Common myeloid progenitor, CD34-positive (primary cell): Measurements from ENCODE around the gene NEK4. TPM values are rescaled to one million over a fixed set of nuclear protein-coding genes. Genes with fewer than 3 reads are reported as not detected.

Experiments used
- CTCF ChIA-PET: fragments of 350-600 bp; sonication (Branson Sonifier 250); formaldehyde crosslinking; loops from one replicate; lab custom pipeline; 2021; ENCODE audit warnings: antibody characterized with exemption; lab: Charles Lee
- POLR2A ChIA-PET: fragments of 350-600 bp; sonication (Branson Sonifier 250); formaldehyde crosslinking; loops from one replicate; lab custom pipeline; 2021; ENCODE audit warnings: antibody characterized with exemption; lab: Charles Lee
- DNase-seq, 3 donors: peaks; one replicate each; pipeline versions ENCODE4 v3.0.0 to v3.0.0-alpha.2; 2013
- H3K27ac ChIP-seq, 2 experiments: 1 replicate in 1 of 2; 2 replicates in 1 of 2; pipeline ENCODE4 v1.7.0; 2013; ENCODE audit warnings: inconsistent platforms in 2 of 2, low read length in 2 of 2, mild to moderate bottlenecking in 2 of 2, low read depth in 1 of 2, moderate library complexity in 1 of 2; ENCODE audit not compliant: severe bottlenecking in 2 of 2, insufficient read depth in 1 of 2, poor library complexity in 1 of 2
- H3K27me3 ChIP-seq, 5 experiments: replicated peaks in 2 of 5; 1 replicate in 3 of 5; 2 replicates in 2 of 5; pipeline versions ENCODE4 v1.6.1 to v1.7.0; 2013; ENCODE audit warnings: low read length in 4 of 5, mild to moderate bottlenecking in 2 of 5, moderate library complexity in 2 of 5, inconsistent platforms in 1 of 5; ENCODE audit not compliant: insufficient read depth in 5 of 5, control insufficient read depth in 4 of 5
- H3K36me3 ChIP-seq, 4 experiments: 1 replicate in 2 of 4; 2 replicates in 2 of 4; pipeline versions ENCODE4 v1.6.1 to v1.7.0; 2013; ENCODE audit warnings: low read length in 3 of 4, control low read depth in 1 of 4, mild to moderate bottlenecking in 1 of 4; ENCODE audit not compliant: control insufficient read depth in 4 of 4, insufficient read depth in 4 of 4
- H3K4me1 ChIP-seq, 4 experiments: 1 replicate in 3 of 4; 2 replicates in 1 of 4; pipeline versions ENCODE4 v1.6.1 to v1.7.1; 2013; ENCODE audit warnings: low read length in 3 of 4, mild to moderate bottlenecking in 3 of 4, control low read depth in 1 of 4, inconsistent platforms in 1 of 4, moderate library complexity in 1 of 4; ENCODE audit not compliant: control insufficient read depth in 4 of 4, insufficient read depth in 4 of 4; ENCODE audit errors: control extremely low read depth in 1 of 4
- H3K4me3 ChIP-seq, 7 experiments: 1 replicate in 4 of 7; 2 replicates in 3 of 7; pipeline versions ENCODE4 v1.5.1 to v1.7.0; 2013; ENCODE audit warnings: mild to moderate bottlenecking in 7 of 7, low read length in 6 of 7, moderate library complexity in 6 of 7, inconsistent platforms in 2 of 7, low read depth in 2 of 7, control low read depth in 1 of 7; ENCODE audit not compliant: insufficient read depth in 4 of 7, control insufficient read depth in 1 of 7; ENCODE audit errors: extremely low read depth in 1 of 7
- H3K9me3 ChIP-seq, 5 experiments: 1 replicate in 4 of 5; 2 replicates in 1 of 5; pipeline versions ENCODE4 v1.6.1 to v1.7.1; 2013; ENCODE audit warnings: low read length in 4 of 5, mild to moderate bottlenecking in 2 of 5, inconsistent platforms in 1 of 5, low read depth in 1 of 5, moderate library complexity in 1 of 5; ENCODE audit not compliant: control insufficient read depth in 4 of 5, insufficient read depth in 2 of 5; ENCODE audit errors: control extremely low read depth in 1 of 5
- WGBS: methylation state at CpG from one replicate; pipeline ENCODE4 v1.1.5; 2013; ENCODE audit not compliant: insufficient coverage; 5-methylcytosine and 5-hydroxymethylcytosine counted together
- polyA plus RNA-seq: library from polyadenylated mRNA; unstranded; fragments of 120-200 nt; gene quantifications from one replicate; pipeline ENCODE4 v1.2.1, GENCODE V29; 2013

Gene NEK4
- 14.3 TPM for polyA plus RNA-seq

GRCh38 chr3:52770496-52771333 lies at the start of gene NEK4:
NEK4 (minus strand) TSS chr3:52770940; CDS start chr3:52770746, 194 bp downstream.
- POLR2A ChIA-PET = no interaction called here
- Histone ChIP-seq H3K36me3 (peaks cover 3 to 14% (median 11%) of the 10 kb centered on the region in 4 experiments), H3K4me1 (peaks cover 7 to 28% (median 22%) of the 10 kb centered on the region in 4 experiments), H3K27me3 (no peaks in the 10 kb centered on the region), H3K9me3 (no peaks in the 10 kb centered on the region), H3K4me3 (peak within 1 kb of the TSS; percentile 65 to 89 (median 78)), H3K27ac (peak within 1 kb of the TSS; percentile 58 to 81)
- peak; percentile 92 to 96 (median 95) for DNase-seq
- CTCF ChIA-PET = interaction anchor here (0.7 to 1.4 kb wide), 5 partner anchors 9 to 50 kb away, joined by 3 to 5 read pairs (median 4); no protein-coding TSS in a partner anchor
- 1% methylated on average over 49 of the region's 67 CpGs for WGBS

- WGBS = 93% methylated on average over 2 of the region's 2 CpGs
- CTCF ChIA-PET = interaction anchor here (0.6 to 3.0 kb wide), 11 partner anchors 9 to 111 kb away, joined by 3 to 17 read pairs (median 4); partner anchors contain the start of gene NEK4
These were observed 49.2 kb upstream of the NEK4 start for GRCh38 chr3:52819936-52820335.

GRCh38 chr3:52817860-52818259 lies 47.1 kb upstream of the NEK4 start:
- WGBS = 100% methylated on average over 3 of the region's 7 CpGs
- CTCF ChIA-PET = interaction anchor here (1.8 kb wide), 1 partner anchor 76 kb away, joined by 6 read pairs; no protein-coding TSS in a partner anchor

More at GRCh38 chr3:52819936-52820335, 49.2 kb upstream of the NEK4 start:
- POLR2A ChIA-PET = no interaction called here
- H3K27me3 ChIP-seq = no peaks in the 10 kb centered on the region
- no peak overlapping the region for H3K4me3 ChIP-seq
- H3K9me3 ChIP-seq = no peaks in the 10 kb centered on the region
- H3K36me3 ChIP-seq = peaks cover 0 to 6% (median under 1%) of the 10 kb centered on the region in 4 experiments
- H3K4me1 ChIP-seq = no peaks in the 10 kb centered on the region
- H3K27ac ChIP-seq = no peak overlapping the region
- no peak for DNase-seq

GRCh38 chr3:52817221-52817620 lies 46.5 kb upstream of the NEK4 start:
- Histone ChIP-seq H3K4me3 (no peak overlapping the region), H3K9me3 (no peaks in the 10 kb centered on the region), H3K27me3 (no peaks in the 10 kb centered on the region), H3K36me3 (no peaks in the 10 kb centered on the region), H3K27ac (no peak overlapping the region), H3K4me1 (no peaks in the 10 kb centered on the region)
- ChIA-PET CTCF (interaction anchor here (1.0 to 1.8 kb wide), 2 partner anchors 27 to 75 kb away, joined by 3 to 6 read pairs; no protein-coding TSS in a partner anchor), POLR2A (no interaction called here)
- over 99% methylated on average over 10 of the region's 10 CpGs for WGBS
- DNase-seq = no peak

More at GRCh38 chr3:52817860-52818259, 47.1 kb upstream of the NEK4 start:
- no peaks in the 10 kb centered on the region for H3K9me3 ChIP-seq
- H3K4me3 ChIP-seq = no peak overlapping the region
- POLR2A ChIA-PET = no interaction called here
- DNase-seq = no peak
- no peak overlapping the region for H3K27ac ChIP-seq
- H3K27me3 ChIP-seq = no peaks in the 10 kb centered on the region
- H3K4me1 ChIP-seq = no peaks in the 10 kb centered on the region
- no peaks in the 10 kb centered on the region for H3K36me3 ChIP-seq

GRCh38 chr3:52816654-52817053 lies 45.9 kb upstream of the NEK4 start:
- no peak overlapping the region for H3K4me3 ChIP-seq
- no peak for DNase-seq
- no peaks in the 10 kb centered on the region for H3K36me3 ChIP-seq
- no peaks in the 10 kb centered on the region for H3K9me3 ChIP-seq
- no peak overlapping the region for H3K27ac ChIP-seq
- 88% methylated on average over 9 of the region's 10 CpGs for WGBS
- H3K4me1 ChIP-seq = no peaks in the 10 kb centered on the region
- no peaks in the 10 kb centered on the region for H3K27me3 ChIP-seq
- POLR2A ChIA-PET = no interaction called here
- CTCF ChIA-PET = interaction anchor here (0.8 to 1.8 kb wide), 4 partner anchors 27 to 75 kb away, joined by 3 to 7 read pairs (median 4); no protein-coding TSS in a partner anchor

GRCh38 chr3:52816199-52816598 lies 45.5 kb upstream of the NEK4 start:
- 98% methylated on average over 4 of the region's 6 CpGs for WGBS
- H3K27ac ChIP-seq = no peak overlapping the region
- H3K4me3 ChIP-seq = no peak overlapping the region
- H3K9me3 ChIP-seq = no peaks in the 10 kb centered on the region
- ChIA-PET CTCF (interaction anchor here (0.8 to 1.8 kb wide), 6 partner anchors 9 to 74 kb away, joined by 3 to 7 read pairs (median 3); no protein-coding TSS in a partner anchor), POLR2A (no interaction called here)
- no peaks in the 10 kb centered on the region for H3K4me1 ChIP-seq
- no peaks in the 10 kb centered on the region for H3K27me3 ChIP-seq
- H3K36me3 ChIP-seq = no peaks in the 10 kb centered on the region
- DNase-seq = no peak

- Histone ChIP-seq H3K36me3 (no peaks in the 10 kb centered on the region), H3K27me3 (no peaks in the 10 kb centered on the region), H3K4me1 (peaks cover 0 to 13% (median 10%) of the 10 kb centered on the region in 4 experiments), H3K27ac (no peak overlapping the region), H3K4me3 (no peak overlapping the region), H3K9me3 (no peaks in the 10 kb centered on the region)
- DNase-seq = no peak
- CTCF ChIA-PET = interaction anchor here (1.4 kb wide), 1 partner anchor 9 kb away, joined by 3 read pairs; no protein-coding TSS in a partner anchor
- POLR2A ChIA-PET = no interaction called here
- WGBS = 97% methylated on average over 8 of the region's 8 CpGs
These were observed 43.1 kb upstream of the NEK4 start for GRCh38 chr3:52813810-52814209.
